HepG2 (cell line): ENCODE data around the gene TIMM10. TPM values are rescaled to one million over a fixed set of nuclear protein-coding genes. Genes with fewer than 3 reads are reported as not detected.

Source experiments
- FOSL1 ChIP-seq: sonication (generic); formaldehyde crosslinking; IDR thresholded peaks from 2 replicates; pipeline ENCODE4 v1.9.0; 2021; ENCODE audit warnings: missing genetic modification reagents, borderline replicate concordance
- HOXA7 ChIP-seq: sonication (generic); formaldehyde crosslinking; IDR thresholded peaks from 2 replicates; pipeline ENCODE4 v1.8.1; 2022; ENCODE audit warnings: mild to moderate bottlenecking, missing genetic modification reagents, moderate library complexity
- RORA ChIP-seq: sonication (generic); formaldehyde crosslinking; IDR thresholded peaks from 2 replicates; pipeline ENCODE4 v1.5.0; 2020; ENCODE audit warnings: mild to moderate bottlenecking, missing genetic modification reagents, moderate library complexity
- XRCC5 ChIP-seq: fragments of 200-400 bp; formaldehyde crosslinking; optimal IDR thresholded peaks from 2 replicates; pipeline ENCODE3; 2017; ENCODE audit warnings: mild to moderate bottlenecking, low read length
- ZMYM4 ChIP-seq: sonication (generic); formaldehyde crosslinking; IDR thresholded peaks from 2 replicates; pipeline ENCODE4 v1.8.1; 2023; ENCODE audit warnings: mild to moderate bottlenecking, missing genetic modification reagents
- ZNF224 ChIP-seq: sonication (generic); formaldehyde crosslinking; IDR thresholded peaks from 2 replicates; pipeline ENCODE4 v1.5.0; 2020; ENCODE audit warnings: mild to moderate bottlenecking, missing genetic modification reagents
- ZNF761 ChIP-seq: sonication (generic); formaldehyde crosslinking; conservative IDR thresholded peaks from 2 replicates; pipeline ENCODE4 v1.4.0; 2020; ENCODE audit warnings: mild to moderate bottlenecking, missing genetic modification reagents
- polyA plus RNA-seq, 8 experiments: library from polyadenylated mRNA; depleted of rRNA in 3 of 8; stranded (reverse) in 7 of 8; unstranded in 1 of 8; fragments of >200 nt; fragmentation: Illumina TruSeq in 4 of 8; extraction: Trizol in 4 of 8; gene quantifications; 2 replicates each; pipeline versions ENCODE4 v1.2.1 to v1.2.3, GENCODE V29; 2011 to 2016; ENCODE audit warnings: low read depth in 4 of 8, missing spikeins in 1 of 8, mixed read lengths in 1 of 8; ENCODE audit not compliant: insufficient read depth in 1 of 8
- total RNA-seq, 5 experiments: library from RNA; depleted of rRNA; stranded (reverse); fragments of >200 nt; fragmentation: Illumina TruSeq; extraction: Trizol; gene quantifications; 2 replicates each; pipeline ENCODE4 v1.2.3, GENCODE V29; 2016; ENCODE audit warnings: low read depth in 1 of 5
- TF ChIP-seq, protein P1 (sequence below): sonication (generic); formaldehyde crosslinking; IDR thresholded peaks from 2 replicates; pipeline ENCODE4 v1.4.0; 2020; ENCODE audit warnings: missing genetic modification reagents
- TF ChIP-seq, protein P2 (sequence below): IDR thresholded peaks from 2 replicates; pipeline ENCODE4 v1.6.1; 2012; ENCODE audit warnings: inconsistent platforms
- TF ChIP-seq, protein P3 (sequence below), 2 experiments: fragments of 450-650 bp in 1 of 2; sonication (generic) in 1 of 2; formaldehyde crosslinking in 1 of 2; IDR thresholded peaks; 2 replicates each; pipeline versions ENCODE4 v1.6.1 to v1.8.0; 2016 to 2022; ENCODE audit warnings: antibody characterized with exemption in 1 of 2, mild to moderate bottlenecking in 1 of 2, missing genetic modification reagents in 1 of 2
- TF ChIP-seq, protein P4 (sequence below): sonication (generic); formaldehyde crosslinking; IDR thresholded peaks from 2 replicates; pipeline ENCODE4 v1.5.0; 2020; ENCODE audit warnings: missing genetic modification reagents

Gene TIMM10
- total and polyA plus RNA-seq, 2 of the 13 experiments (the other 11 are each of a cell fraction or from before 2014, with no cell fraction given) = 67.8 to 82.2 TPM

DNA sequence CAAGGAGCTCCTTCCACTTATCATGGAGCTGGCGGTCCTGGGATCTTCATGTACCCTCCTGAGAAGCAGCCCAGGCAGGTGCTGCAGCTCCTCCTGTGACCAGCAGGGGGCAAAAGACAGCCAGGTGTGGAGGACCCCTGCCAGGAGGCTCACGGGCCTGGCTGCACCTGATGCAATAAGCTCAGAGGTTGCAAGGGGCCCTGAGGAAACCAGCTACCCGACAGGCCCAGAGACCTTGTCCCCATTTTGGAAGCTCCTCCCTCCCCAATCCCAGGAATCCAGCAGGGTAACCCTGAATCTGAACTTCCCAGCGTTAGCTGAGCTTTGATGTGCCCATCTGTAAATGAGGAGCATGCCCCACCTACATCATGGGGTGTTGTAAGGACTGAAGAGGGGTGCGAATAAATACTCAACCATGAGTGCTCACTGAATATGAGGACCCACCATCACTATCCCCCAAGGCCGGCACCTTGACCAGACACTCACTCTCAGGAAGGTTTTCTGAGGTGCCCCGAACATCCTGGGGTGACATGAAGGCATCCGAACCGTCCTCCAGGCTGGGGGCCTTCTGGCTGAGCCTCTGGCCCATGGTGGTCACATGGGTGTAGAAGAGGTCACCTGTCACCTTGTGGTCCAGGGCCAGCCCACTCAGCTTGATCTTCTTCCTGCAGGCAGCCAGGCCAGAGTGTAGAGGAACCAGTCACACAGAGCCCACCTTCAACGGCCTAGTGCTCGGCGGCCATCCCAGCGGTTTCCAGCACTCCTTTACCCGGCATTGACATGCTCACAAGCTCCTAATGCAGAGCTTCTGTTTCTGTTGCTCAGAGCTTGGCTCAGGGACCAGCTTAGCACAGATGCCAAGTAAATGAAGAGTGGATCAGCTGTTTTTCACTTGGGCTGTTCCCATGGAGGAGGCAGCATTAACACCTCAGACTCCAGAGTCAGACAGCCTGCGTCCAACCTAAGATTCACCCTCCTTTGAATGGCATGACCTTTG is 36.7 kb downstream of the TIMM10 start (continued):
- TF ChIP-seq, protein P1, sequence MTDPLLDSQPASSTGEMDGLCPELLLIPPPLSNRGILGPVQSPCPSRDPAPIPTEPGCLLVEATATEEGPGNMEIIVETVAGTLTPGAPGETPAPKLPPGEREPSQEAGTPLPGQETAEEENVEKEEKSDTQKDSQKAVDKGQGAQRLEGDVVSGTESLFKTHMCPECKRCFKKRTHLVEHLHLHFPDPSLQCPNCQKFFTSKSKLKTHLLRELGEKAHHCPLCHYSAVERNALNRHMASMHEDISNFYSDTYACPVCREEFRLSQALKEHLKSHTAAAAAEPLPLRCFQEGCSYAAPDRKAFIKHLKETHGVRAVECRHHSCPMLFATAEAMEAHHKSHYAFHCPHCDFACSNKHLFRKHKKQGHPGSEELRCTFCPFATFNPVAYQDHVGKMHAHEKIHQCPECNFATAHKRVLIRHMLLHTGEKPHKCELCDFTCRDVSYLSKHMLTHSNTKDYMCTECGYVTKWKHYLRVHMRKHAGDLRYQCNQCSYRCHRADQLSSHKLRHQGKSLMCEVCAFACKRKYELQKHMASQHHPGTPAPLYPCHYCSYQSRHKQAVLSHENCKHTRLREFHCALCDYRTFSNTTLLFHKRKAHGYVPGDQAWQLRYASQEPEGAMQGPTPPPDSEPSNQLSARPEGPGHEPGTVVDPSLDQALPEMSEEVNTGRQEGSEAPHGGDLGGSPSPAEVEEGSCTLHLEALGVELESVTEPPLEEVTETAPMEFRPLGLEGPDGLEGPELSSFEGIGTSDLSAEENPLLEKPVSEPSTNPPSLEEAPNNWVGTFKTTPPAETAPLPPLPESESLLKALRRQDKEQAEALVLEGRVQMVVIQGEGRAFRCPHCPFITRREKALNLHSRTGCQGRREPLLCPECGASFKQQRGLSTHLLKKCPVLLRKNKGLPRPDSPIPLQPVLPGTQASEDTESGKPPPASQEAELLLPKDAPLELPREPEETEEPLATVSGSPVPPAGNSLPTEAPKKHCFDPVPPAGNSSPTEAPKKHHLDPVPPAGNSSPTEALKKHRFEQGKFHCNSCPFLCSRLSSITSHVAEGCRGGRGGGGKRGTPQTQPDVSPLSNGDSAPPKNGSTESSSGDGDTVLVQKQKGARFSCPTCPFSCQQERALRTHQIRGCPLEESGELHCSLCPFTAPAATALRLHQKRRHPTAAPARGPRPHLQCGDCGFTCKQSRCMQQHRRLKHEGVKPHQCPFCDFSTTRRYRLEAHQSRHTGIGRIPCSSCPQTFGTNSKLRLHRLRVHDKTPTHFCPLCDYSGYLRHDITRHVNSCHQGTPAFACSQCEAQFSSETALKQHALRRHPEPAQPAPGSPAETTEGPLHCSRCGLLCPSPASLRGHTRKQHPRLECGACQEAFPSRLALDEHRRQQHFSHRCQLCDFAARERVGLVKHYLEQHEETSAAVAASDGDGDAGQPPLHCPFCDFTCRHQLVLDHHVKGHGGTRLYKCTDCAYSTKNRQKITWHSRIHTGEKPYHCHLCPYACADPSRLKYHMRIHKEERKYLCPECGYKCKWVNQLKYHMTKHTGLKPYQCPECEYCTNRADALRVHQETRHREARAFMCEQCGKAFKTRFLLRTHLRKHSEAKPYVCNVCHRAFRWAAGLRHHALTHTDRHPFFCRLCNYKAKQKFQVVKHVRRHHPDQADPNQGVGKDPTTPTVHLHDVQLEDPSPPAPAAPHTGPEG (CRISPR knock-in tag) = no peak
- no peak for TF ChIP-seq RORA
- TF ChIP-seq FOSL1 (CRISPR knock-in tag) = no peak
- TF ChIP-seq XRCC5 = peak; percentile 86
- TF ChIP-seq, protein P2, sequence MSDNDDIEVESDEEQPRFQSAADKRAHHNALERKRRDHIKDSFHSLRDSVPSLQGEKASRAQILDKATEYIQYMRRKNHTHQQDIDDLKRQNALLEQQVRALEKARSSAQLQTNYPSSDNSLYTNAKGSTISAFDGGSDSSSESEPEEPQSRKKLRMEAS = peak; percentile 66; the same call in 1 of the 2 replicates
- TF ChIP-seq HOXA7 = no peak
- TF ChIP-seq, protein P3, sequence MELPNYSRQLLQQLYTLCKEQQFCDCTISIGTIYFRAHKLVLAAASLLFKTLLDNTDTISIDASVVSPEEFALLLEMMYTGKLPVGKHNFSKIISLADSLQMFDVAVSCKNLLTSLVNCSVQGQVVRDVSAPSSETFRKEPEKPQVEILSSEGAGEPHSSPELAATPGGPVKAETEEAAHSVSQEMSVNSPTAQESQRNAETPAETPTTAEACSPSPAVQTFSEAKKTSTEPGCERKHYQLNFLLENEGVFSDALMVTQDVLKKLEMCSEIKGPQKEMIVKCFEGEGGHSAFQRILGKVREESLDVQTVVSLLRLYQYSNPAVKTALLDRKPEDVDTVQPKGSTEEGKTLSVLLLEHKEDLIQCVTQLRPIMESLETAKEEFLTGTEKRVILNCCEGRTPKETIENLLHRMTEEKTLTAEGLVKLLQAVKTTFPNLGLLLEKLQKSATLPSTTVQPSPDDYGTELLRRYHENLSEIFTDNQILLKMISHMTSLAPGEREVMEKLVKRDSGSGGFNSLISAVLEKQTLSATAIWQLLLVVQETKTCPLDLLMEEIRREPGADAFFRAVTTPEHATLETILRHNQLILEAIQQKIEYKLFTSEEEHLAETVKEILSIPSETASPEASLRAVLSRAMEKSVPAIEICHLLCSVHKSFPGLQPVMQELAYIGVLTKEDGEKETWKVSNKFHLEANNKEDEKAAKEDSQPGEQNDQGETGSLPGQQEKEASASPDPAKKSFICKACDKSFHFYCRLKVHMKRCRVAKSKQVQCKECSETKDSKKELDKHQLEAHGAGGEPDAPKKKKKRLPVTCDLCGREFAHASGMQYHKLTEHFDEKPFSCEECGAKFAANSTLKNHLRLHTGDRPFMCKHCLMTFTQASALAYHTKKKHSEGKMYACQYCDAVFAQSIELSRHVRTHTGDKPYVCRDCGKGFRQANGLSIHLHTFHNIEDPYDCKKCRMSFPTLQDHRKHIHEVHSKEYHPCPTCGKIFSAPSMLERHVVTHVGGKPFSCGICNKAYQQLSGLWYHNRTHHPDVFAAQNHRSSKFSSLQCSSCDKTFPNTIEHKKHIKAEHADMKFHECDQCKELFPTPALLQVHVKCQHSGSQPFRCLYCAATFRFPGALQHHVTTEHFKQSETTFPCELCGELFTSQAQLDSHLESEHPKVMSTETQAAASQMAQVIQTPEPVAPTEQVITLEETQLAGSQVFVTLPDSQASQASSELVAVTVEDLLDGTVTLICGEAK (IDR thresholded peaks at IDR 0.05) = no peak
- TF ChIP-seq, protein P3 (CRISPR knock-in tag; IDR thresholded peaks at IDR 0.05) = no peak
- TF ChIP-seq, protein P4, sequence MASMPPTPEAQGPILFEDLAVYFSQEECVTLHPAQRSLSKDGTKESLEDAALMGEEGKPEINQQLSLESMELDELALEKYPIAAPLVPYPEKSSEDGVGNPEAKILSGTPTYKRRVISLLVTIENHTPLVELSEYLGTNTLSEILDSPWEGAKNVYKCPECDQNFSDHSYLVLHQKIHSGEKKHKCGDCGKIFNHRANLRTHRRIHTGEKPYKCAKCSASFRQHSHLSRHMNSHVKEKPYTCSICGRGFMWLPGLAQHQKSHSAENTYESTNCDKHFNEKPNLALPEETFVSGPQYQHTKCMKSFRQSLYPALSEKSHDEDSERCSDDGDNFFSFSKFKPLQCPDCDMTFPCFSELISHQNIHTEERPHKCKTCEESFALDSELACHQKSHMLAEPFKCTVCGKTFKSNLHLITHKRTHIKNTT (CRISPR knock-in tag) = no peak
- TF ChIP-seq ZNF224 (CRISPR knock-in tag) = no peak
- peak; percentile 41; the same call in 1 of the 2 replicates for TF ChIP-seq ZMYM4 (CRISPR knock-in tag)
- no peak for TF ChIP-seq ZNF761
